Measurements from ENCODE around the gene PKHD1.

PKHD1 gene

DNA sequence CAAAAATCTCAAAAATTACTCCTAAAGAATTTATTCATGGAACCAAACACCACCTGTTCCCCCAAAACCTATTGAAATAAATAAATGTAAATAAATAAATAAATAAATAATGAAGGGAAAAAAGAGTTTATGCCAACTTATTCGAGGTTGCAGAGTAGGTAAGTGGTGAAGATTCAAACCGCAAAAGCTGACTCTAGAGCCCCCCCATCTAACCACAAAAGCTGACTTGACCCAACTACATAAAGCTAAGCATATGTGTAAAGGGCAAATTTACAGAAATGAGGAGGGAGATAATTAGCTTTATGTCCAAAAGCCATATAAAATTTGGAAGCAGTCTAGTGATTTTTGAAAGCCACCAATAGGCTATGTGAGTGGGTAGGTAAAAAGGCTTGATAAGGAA is 486.9 kb downstream of the PKHD1 start:
- no peak for DNase-seq

GRCh38 chr6:51598171-51598570 is 489.2 kb downstream of the PKHD1 start:
- DNase-seq = no peak

DNA sequence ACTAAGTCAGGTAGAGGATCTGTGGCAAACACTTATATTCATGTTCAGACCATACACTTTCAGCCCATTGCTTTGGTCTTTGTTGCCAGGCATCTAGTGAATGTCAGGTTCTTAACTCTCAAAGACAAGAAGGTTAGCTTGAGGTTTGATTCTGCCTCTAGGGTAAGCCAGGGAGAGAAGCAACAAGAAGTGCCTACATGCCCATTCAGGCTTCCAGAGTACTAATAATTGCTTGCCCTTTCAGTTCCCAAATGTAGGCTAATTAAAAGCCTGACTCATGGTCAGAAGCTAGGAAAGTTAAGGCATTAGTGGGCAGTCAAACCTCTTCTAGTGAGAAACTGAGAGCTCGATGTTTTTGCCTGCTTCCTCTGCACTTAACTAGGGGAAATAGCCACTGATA is 492.4 kb downstream of the PKHD1 start:
- no peak for DNase-seq

GRCh38 chr6:51585264-51585663 is 502.1 kb downstream of the PKHD1 start:
- no peak for DNase-seq

DNA sequence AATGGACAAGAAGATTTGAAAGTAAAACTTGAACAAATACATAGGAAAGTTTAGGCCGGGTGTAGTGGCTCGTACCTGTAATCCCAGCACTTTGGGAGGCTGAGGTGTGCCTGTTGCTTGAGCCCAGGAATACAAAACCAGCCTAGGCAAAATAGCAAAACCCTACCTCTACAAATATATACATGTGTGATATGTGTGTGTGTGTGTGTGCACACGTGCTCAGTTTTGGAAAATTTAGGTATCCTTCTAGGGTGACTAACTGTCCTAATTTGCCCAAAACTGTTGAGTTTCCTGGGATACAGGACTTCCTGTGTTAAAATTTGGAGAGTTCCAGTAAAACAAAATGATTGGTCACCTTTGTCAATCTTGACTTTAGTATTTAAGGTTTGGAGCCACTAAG is 503.2 kb downstream of the PKHD1 start:
- no peak for DNase-seq

DNA sequence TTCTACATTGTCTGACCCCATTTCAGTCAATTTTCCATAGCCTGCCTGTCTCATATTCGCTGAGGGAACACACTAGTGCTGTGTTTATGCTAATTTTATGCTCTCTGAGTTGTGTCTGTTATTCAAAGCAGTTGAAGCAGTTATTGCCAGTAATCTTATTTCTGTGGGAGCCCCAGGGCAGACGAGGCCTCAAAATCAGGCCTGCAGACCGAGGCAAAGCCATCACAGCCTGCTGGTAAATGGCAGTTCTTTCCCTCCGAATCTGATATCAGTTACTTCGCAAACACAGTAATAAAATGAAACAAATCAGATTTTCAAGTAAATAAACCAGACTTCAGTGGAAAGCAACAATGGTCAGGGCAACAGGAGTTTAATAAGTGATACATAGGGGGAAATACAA is 508.4 kb downstream of the PKHD1 start:
- DNase-seq = no peak

DNA sequence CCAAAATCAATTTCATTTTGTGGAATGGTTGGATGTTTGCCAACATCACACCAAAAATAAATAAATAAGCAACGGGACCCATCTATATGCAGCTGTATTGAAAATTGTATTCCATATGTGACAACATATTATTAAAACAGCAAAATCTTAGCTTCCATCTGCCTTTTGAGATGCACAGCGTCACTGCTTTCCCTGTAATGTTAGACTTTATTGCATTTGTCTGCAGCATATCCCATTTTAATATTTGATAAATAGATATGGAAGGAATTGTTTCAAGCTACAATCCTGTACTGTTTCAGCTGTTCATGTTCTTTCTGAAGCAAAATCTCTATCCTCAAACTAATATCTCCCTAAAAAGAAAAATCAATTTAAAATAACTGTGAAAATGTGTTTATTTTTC is 509.1 kb downstream of the PKHD1 start:
- no peak for DNase-seq

GRCh38 chr6:51574040-51574439 is 513.4 kb downstream of the PKHD1 start:
- DNase-seq = no peak

- DNase-seq = no peak
Measured at GRCh38 chr6:51571168-51571567, 516.2 kb downstream of the PKHD1 start.

GRCh38 chr6:51570168-51570921 is 517.1 kb downstream of the PKHD1 start:
- no peak for DNase-seq

GRCh38 chr6:51569594-51569993 is 517.8 kb downstream of the PKHD1 start:
- no peak for DNase-seq

- no peak for DNase-seq
Measured at GRCh38 chr6:51568771-51569170, 518.6 kb downstream of the PKHD1 start.

DNA sequence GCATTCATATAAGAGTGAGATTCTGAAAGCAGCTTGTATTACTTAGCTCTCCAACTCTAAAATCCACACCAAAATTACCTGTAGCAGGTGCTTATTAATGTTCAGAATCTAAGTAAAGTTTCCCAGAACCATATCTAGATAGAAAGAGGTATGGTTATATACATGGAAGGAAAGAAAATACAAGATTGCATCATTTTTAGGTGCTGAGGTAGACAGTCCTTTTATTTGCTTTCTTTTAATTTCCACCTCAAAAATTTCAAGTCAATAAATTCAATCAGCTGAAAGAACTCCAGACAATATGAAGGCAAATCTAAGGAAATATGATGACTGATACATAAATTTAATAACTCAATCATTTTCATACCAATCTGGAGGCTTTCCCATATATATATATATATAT is 521.9 kb downstream of the PKHD1 start:
- no peak for DNase-seq

Measured in central memory CD4-positive, alpha-beta T cell (primary cell).